Posterior cingulate gyrus (tissue), 11 donors: ENCODE results near the gene COPB2.

Experiments used
- DNase-seq, 10 donors: peaks; one replicate each; pipeline versions ENCODE4 v3.0.0 to v3.0.0-alpha.2; 2020 to 2021; ENCODE audit warnings: mixed read lengths in 3 of 10
- intact Hi-C: fragments of 100-400 bp; cut with DNase I; formaldehyde crosslinking; loops from one replicate; pipeline ENCODE4 v1.15.1; 2023

COPB2 gene

DNA sequence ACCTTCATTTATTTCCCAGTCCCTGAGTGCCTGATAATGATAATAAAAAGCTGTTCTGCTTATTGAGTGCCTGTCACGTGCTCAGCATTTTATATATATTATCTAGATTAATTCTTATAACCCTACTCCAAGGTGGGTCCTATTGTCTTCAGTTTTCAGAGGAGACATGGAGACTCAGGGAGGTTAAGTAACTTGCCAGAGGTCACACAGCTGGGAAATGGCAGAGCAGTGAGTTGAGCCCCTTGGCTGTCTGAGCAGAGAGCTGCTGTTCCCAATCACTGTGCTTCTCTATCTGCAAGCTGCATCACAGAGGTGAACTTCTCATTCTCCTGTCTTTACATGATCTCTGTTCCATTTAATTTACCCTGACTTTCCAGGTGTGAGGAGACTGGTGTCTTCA is 77.9 kb downstream of the COPB2 start:
- intact Hi-C loops: no loop called here
- no peak for DNase-seq

DNA sequence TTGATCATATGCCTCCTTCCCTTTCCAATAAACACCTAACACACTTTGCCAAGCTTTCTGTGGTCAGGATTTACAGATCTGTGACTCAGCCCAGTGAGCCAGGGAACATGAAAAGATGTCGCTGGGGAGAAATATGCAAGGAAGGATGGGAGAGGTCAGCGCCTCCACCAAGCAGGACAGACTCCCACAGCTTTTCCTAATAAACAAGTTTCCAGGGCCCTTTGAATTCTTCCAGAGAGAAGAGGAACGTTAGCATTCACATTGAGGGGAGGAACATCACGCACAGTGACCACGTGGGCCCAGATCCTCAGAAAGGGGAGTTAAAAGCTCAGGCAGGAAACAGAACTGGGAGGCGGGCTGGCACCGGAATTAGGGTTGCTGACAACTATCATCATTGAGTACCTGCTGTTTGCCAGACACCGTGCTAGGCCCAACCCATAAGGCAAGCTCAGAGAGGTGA is 78.9 kb downstream of the COPB2 start:
- peak in 1 of 10 donors; percentile 34 for DNase-seq
- intact Hi-C loops: no loop called here

DNA sequence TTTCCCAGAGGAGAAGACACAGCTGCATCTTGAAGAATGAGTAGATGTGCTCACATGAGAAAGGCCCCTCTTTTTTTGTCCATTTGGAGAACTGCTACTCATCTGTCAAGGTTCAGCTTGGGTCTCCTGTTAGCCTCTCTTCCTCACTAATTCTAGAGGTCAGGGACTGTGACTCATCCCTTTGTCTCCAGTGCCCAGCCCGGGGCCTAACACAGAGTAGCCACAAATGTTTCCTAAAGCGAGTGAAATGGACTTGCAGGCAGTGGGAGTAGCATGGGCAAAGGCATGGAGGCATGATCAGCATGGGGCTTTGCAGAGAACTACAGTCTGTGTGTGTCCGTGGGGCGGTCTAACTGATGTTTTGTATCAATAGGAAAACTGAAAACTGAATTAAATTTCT is 79.6 kb downstream of the COPB2 start:
- intact Hi-C loops: no loop called here
- DNase-seq: peak in 1 of 10 donors; percentile 30

DNA sequence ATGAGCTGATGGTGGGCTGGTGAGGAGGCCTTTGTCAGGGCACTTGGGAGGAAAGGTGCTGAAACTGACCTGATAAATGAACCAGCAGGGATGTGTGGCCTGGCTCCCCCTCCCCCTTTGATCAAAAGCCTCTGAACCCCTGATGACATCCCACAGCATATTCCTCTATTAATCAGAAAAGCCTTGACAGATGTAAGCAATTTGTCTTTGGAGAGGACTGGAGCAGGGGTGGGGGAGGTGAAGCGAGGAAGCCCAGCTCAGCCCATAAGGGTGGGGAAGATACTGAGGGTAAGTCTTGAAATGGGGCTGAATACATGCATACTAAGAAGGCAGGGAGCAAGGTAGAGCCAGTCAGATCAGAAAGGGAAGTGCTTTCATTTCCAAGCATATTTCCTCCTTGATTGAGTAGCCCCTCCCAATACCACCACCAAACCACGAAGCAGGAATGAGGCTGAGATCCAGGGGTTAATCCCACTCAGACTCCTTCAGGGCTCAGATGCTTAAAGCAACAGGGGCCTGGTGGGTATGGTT is 80.3 kb downstream of the COPB2 start:
- intact Hi-C loops: no loop called here
- peak in 1 of 10 donors; percentile 17 for DNase-seq

DNA sequence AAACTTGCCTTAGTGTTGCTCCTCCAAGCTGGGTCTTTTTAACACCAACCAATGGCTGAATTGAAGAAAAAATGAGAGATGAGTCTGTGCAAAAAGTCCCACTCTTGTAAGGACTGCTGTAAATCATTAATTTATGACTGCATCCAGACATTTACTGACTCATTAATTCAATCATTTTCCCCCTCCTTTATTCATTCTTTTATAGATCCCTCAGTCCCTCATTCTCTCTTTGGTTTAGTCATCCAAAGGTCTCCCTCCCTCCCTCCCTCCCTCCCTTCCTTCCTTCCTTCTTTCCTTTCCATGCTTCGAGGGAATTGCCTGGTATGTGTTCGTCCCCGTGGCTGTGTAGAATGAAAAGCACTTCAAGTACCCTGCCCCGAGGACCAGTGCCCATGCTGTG is 80.9 kb downstream of the COPB2 start:
- intact Hi-C loops: no loop called here
- DNase-seq: no peak

DNA sequence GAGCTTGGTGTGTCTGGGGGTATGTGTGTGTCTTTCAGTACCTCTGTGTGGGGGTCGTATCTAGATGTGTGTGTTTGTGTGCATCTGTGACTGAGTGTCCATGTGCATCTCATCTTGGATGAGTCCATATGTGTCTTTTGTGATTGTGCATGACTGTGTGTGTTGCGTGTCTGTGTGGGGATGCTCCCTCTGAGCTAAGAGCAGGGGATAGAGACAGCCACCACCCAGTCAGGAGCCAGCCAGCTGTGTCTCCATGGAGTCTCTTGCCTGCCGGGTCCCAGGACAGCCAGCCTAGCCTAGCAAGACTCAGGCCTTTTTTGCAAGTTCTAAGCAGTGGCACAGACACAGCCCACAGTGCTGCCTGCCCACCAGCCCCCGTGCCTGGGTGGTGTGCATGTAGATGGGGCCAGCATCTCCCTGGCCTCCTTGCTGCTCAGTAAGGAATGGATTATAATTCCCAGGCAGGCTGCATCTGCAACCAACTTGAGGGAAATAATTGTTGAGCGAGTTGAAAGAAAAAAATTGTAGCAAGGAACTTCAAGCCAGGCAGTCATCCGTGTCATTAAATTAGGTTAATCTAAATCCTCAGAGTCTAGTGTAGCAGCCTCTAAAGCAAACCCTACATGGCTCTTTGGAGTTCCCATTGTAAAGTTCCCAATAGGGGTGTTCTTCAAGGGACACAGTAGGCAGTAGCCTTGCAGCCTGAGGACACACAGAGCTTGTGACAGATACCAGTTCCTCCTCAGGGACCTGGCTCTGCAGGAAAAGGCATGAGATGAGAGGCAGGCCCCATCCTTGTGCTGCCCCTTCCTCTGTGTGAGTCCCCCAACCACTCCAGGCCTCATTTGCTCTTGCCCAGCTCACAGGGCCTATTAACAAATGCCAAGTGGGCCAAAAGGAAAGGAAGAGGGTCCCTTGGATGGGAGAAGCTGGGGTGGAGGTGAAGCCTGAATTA is 81.6 kb downstream of the COPB2 start:
- DNase-seq: peak in 1 of 10 donors; percentile 71
- intact Hi-C loops: no loop called here
